Metanephros (tissue), 1 donor: ENCODE data around the gene TMEM250. TPM values are rescaled to one million over a fixed set of nuclear protein-coding genes. Genes with fewer than 3 reads are reported as not detected.

Experiments used
- total RNA-seq: library from RNA; depleted of rRNA; stranded (reverse); fragments of >200 nt; gene quantifications from one replicate; pipeline ENCODE4 v1.2.3, GENCODE V29; 2014

Gene TMEM250, protein sequence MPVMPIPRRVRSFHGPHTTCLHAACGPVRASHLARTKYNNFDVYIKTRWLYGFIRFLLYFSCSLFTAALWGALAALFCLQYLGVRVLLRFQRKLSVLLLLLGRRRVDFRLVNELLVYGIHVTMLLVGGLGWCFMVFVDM
- 23.4 TPM for total RNA-seq

GRCh38 chr9:136118320-136119060, at the start of gene TMEM250:
TSS of gene TMEM250 (minus strand) at chr9:136118875. CDS start at chr9:136116900, 1,975 bp downstream.

GRCh38 chr9:136095070-136096058, 23.3 kb downstream of the TMEM250 start, which contains the start of gene NACC2:
TSS of gene NACC2 (minus strand) at chr9:136095289. CDS start at chr9:136050521, 44,768 bp downstream.

Other genes with a start within 250 kb of the TMEM250 start
- gene CAMSAP1, start 211.3 kb downstream of the TMEM250 start, total RNA-seq: 26.6 TPM
- 47.2 TPM for gene UBAC1, start 157.5 kb downstream of the TMEM250 start, total RNA-seq
- gene NACC2, start 23.6 kb downstream of the TMEM250 start, total RNA-seq: 9.5 TPM
- gene LHX3, start 86.3 kb upstream of the TMEM250 start, total RNA-seq: not detected
- gene QSOX2, start 126.9 kb upstream of the TMEM250 start, total RNA-seq: 11.9 TPM
- gene CCDC187, start 185.2 kb upstream of the TMEM250 start, total RNA-seq: 3.0 TPM
- gene GPSM1, start 208.7 kb upstream of the TMEM250 start, total RNA-seq: 45.0 TPM
- 8.4 TPM for gene DNLZ, start 244.9 kb upstream of the TMEM250 start, total RNA-seq